ENCODE measurements around the gene LDB2. TPM values are rescaled to one million over a fixed set of nuclear protein-coding genes. Genes with fewer than 3 reads are reported as not detected.

The LDB2 gene
- polyA plus RNA-seq, 3 donors: not detected

DNA sequence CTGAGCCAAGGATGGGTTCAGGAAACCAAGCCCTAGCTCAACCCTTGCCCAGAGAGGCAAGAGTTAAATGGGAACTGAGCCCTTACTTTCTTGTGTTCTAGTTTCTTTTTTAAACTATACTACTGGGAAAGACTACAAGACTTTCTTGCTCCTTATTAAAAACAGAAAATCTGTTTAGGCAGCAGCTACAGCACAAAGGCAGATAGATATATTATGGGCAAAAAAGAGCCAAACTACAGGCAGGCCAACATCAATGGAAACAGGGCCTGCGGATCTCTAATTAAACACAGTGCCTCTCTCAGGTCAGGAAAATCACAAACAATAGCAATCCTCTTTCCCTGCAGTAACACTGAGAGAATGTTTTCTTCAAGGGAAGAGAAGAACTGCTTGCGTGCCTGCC lies 226.0 kb downstream of the LDB2 start:
- Histone ChIP-seq H3K9me3 (replicated peaks in 1 of 2; ENCODE audit: control insufficient read depth in 1 of 2, insufficient read depth in 1 of 2, low read length in 2 of 2) (no peaks in the 10 kb centered on the region), H3K79me2 (ENCODE audit: insufficient read depth, low read length) (no peaks in the 10 kb centered on the region), H3K36me3 (replicated peaks in 1 of 2; ENCODE audit: control insufficient read depth in 1 of 2, insufficient read depth in 2 of 2, low read length in 2 of 2) (no peaks in the 10 kb centered on the region), H3K4me1 (ENCODE audit: control insufficient read depth in 1 of 2, insufficient read depth in 2 of 2, low read length in 2 of 2) (no peaks in the 10 kb centered on the region), H3K9ac (ENCODE audit: insufficient read depth, low read length, poor library complexity, severe bottlenecking) (no peak overlapping the region), H4K20me1 (ENCODE audit: insufficient read depth, low read length) (no peaks in the 10 kb centered on the region), H3K4me2 (replicated peaks; ENCODE audit: extremely low read depth, low read length, poor library complexity, severe bottlenecking) (no peak overlapping the region), H2AFZ (ENCODE audit: insufficient read depth, low read depth, low read length, poor library complexity, severe bottlenecking) (no peak overlapping the region), H3K27me3 (ENCODE audit: control insufficient read depth in 2 of 2, insufficient read depth in 2 of 2, low read length in 2 of 2) (no peaks in the 10 kb centered on the region), H3K27ac (ENCODE audit: low read depth in 1 of 2, low read length in 2 of 2) (no peak overlapping the region), H3K4me3 (replicated peaks in 1 of 3; ENCODE audit: low read depth in 2 of 3, low read length in 3 of 3) (no peak overlapping the region)
- no peaks in the 10 kb centered on the region for H3K4me1 Mint-ChIP-seq
- H3K9me3 Mint-ChIP-seq: peaks cover 0 to 2% (median 0%) of the 10 kb centered on the region in 7 donors
- TF ChIP-seq CTCF (IDR thresholded peaks at IDR 0.05): no peak
- no peaks in the 10 kb centered on the region for H3K36me3 Mint-ChIP-seq
- no peak overlapping the region for H3K27ac Mint-ChIP-seq
- peaks cover 0 to 2% (median 1%) of the 10 kb centered on the region in 3 donors for H3K27me3 Mint-ChIP-seq (ENCODE audit: low read depth in 3 of 3)
- WGBS (ENCODE audit: insufficient coverage): 100% methylated on average over 1 of the region's 2 CpGs
- H3K4me3 Mint-ChIP-seq: no peak overlapping the region
- DNase-seq: no peak
- intact Hi-C loops (cut with micrococcal nuclease): no loop called here

- Mint-ChIP-seq H3K36me3 (no peaks in the 10 kb centered on the region), H3K9me3 (peaks cover 0 to 2% (median 0%) of the 10 kb centered on the region in 7 donors), H3K4me1 (no peaks in the 10 kb centered on the region), H3K27me3 (ENCODE audit: low read depth in 3 of 3) (peaks cover 0 to 2% (median 1%) of the 10 kb centered on the region in 3 donors), H3K4me3 (no peak overlapping the region), H3K27ac (no peak overlapping the region)
- intact Hi-C loops (cut with micrococcal nuclease): no loop called here
- Histone ChIP-seq H3K4me2 (replicated peaks; ENCODE audit: extremely low read depth, low read length, poor library complexity, severe bottlenecking) (no peak overlapping the region), H3K27ac (ENCODE audit: low read depth in 1 of 2, low read length in 2 of 2) (no peak overlapping the region), H3K36me3 (replicated peaks in 1 of 2; ENCODE audit: control insufficient read depth in 1 of 2, insufficient read depth in 2 of 2, low read length in 2 of 2) (no peaks in the 10 kb centered on the region), H3K79me2 (ENCODE audit: insufficient read depth, low read length) (no peaks in the 10 kb centered on the region), H3K4me3 (replicated peaks in 1 of 3; ENCODE audit: low read depth in 2 of 3, low read length in 3 of 3) (no peak overlapping the region), H3K4me1 (ENCODE audit: control insufficient read depth in 1 of 2, insufficient read depth in 2 of 2, low read length in 2 of 2) (no peaks in the 10 kb centered on the region), H4K20me1 (ENCODE audit: insufficient read depth, low read length) (no peaks in the 10 kb centered on the region), H3K9ac (ENCODE audit: insufficient read depth, low read length, poor library complexity, severe bottlenecking) (no peak overlapping the region), H2AFZ (ENCODE audit: insufficient read depth, low read depth, low read length, poor library complexity, severe bottlenecking) (no peak overlapping the region), H3K27me3 (ENCODE audit: control insufficient read depth in 2 of 2, insufficient read depth in 2 of 2, low read length in 2 of 2) (no peaks in the 10 kb centered on the region), H3K9me3 (replicated peaks in 1 of 2; ENCODE audit: control insufficient read depth in 1 of 2, insufficient read depth in 1 of 2, low read length in 2 of 2) (no peaks in the 10 kb centered on the region)
- WGBS (ENCODE audit: insufficient coverage): no CpG with 5 or more reads among the region's 2 CpGs
- no peak for DNase-seq
- TF ChIP-seq CTCF (IDR thresholded peaks at IDR 0.05): no peak
Measured at GRCh38 chr4:16671741-16672140, 226.7 kb downstream of the LDB2 start.

Measured in CD14-positive monocyte (primary cell).